ENCODE results near the gene SHMT2. TPM values are rescaled to one million over a fixed set of nuclear protein-coding genes. Genes with fewer than 3 reads are reported as not detected.

The SHMT2 gene
- total RNA-seq, 1 experiment from 2014 or later = 227 TPM

GRCh38 chr12:57247041-57247440 is 17.5 kb downstream of the SHMT2 start:
- Histone ChIP-seq H3F3A (ENCODE audit: insufficient read depth, low read depth) (peaks cover 27% of the 10 kb centered on the region; the same call in 1 of the 2 replicates), H3K4me2 (no peak overlapping the region), H3K4me3 (no peak overlapping the region), H3K4me1 (replicated peaks; ENCODE audit: insufficient read depth) (0 out of 2 replicates have a peak, but pooled peaks cover 12% of the 10 kb centered on the region), H3K27ac (no peak overlapping the region), H2AFZ (no peak overlapping the region), H3K79me2 (ENCODE audit: low read depth) (no peaks in the 10 kb centered on the region), H4K20me1 (ENCODE audit: insufficient read depth) (no peaks in the 10 kb centered on the region), H3K27me3 (ENCODE audit: insufficient read depth, low read depth) (peaks cover 4% of the 10 kb centered on the region), H3K36me3 (ENCODE audit: low read depth) (no peaks in the 10 kb centered on the region), H3K9me2 (ENCODE audit: insufficient read depth) (no peaks in the 10 kb centered on the region), H3K9me3 (ENCODE audit: insufficient read depth, low read depth) (no peaks in the 10 kb centered on the region)
- no peak for TF ChIP-seq CTCF (conservative IDR thresholded peaks at IDR 0.05)
- no peak for TF ChIP-seq EZH2 (IDR thresholded peaks at IDR 0.05; ENCODE audit: low read depth)
- BruUV-seq (replicated peaks) = no TSS peak
- POLR2A ChIA-PET (ENCODE audit: unreplicated experiment) = no interaction called here
- no peak for DNase-seq
- intact Hi-C loops (cut with micrococcal nuclease; ENCODE audit: unreplicated experiment) = loop anchor here (10.0 kb wide), 1 partner anchor 492 kb away; the partner anchor contains the start of gene PRIM1
- CTCF ChIA-PET = no interaction called here

- H3F3A ChIP-seq (ENCODE audit: insufficient read depth, low read depth) = peaks cover 19% of the 10 kb centered on the region; the same call in 1 of the 2 replicates
- H3K4me1 ChIP-seq (replicated peaks; ENCODE audit: insufficient read depth) = no peaks in the 10 kb centered on the region
- no TSS peak for BruUV-seq (replicated peaks)
- no peaks in the 10 kb centered on the region for H3K79me2 ChIP-seq (ENCODE audit: low read depth)
- H3K9me2 ChIP-seq (ENCODE audit: insufficient read depth) = no peaks in the 10 kb centered on the region
- CTCF ChIA-PET = no interaction called here
- no peak overlapping the region for H3K27ac ChIP-seq
- H3K4me2 ChIP-seq = no peak overlapping the region
- no peak overlapping the region for H2AFZ ChIP-seq
- intact Hi-C loops (cut with micrococcal nuclease; ENCODE audit: unreplicated experiment) = loop anchor here (10.0 kb wide), 1 partner anchor 494 kb away; the partner anchor contains the start of gene PRIM1
- DNase-seq = no peak
- H3K27me3 ChIP-seq (ENCODE audit: insufficient read depth, low read depth) = no peaks in the 10 kb centered on the region
- H4K20me1 ChIP-seq (ENCODE audit: insufficient read depth) = no peaks in the 10 kb centered on the region
- POLR2A ChIA-PET (ENCODE audit: unreplicated experiment) = no interaction called here
- H3K36me3 ChIP-seq (ENCODE audit: low read depth) = no peaks in the 10 kb centered on the region
- TF ChIP-seq EZH2 (IDR thresholded peaks at IDR 0.05; ENCODE audit: low read depth) (no peak), CTCF (conservative IDR thresholded peaks at IDR 0.05) (no peak)
- H3K4me3 ChIP-seq = no peak overlapping the region
- H3K9me3 ChIP-seq (ENCODE audit: insufficient read depth, low read depth) = no peaks in the 10 kb centered on the region
Observed at GRCh38 chr12:57248934-57249742, 19.6 kb downstream of the SHMT2 start.

GRCh38 chr12:57250541-57250940 is 21.0 kb downstream of the SHMT2 start:
- no TSS peak for BruUV-seq (replicated peaks)

More at GRCh38 chr12:57250541-57250940, 21.0 kb downstream of the SHMT2 start:
- DNase-seq = no peak
- Histone ChIP-seq H3K9me3 (ENCODE audit: insufficient read depth, low read depth) (no peaks in the 10 kb centered on the region), H3K9me2 (ENCODE audit: insufficient read depth) (no peaks in the 10 kb centered on the region), H4K20me1 (ENCODE audit: insufficient read depth) (no peaks in the 10 kb centered on the region), H3K27me3 (ENCODE audit: insufficient read depth, low read depth) (no peaks in the 10 kb centered on the region), H3K4me3 (no peak overlapping the region), H3F3A (ENCODE audit: insufficient read depth, low read depth) (peaks cover 5% of the 10 kb centered on the region; the same call in 1 of the 2 replicates), H3K4me1 (replicated peaks; ENCODE audit: insufficient read depth) (no peaks in the 10 kb centered on the region), H3K79me2 (ENCODE audit: low read depth) (no peaks in the 10 kb centered on the region), H3K27ac (no peak overlapping the region), H2AFZ (no peak overlapping the region), H3K4me2 (no peak overlapping the region), H3K36me3 (ENCODE audit: low read depth) (no peaks in the 10 kb centered on the region)
- TF ChIP-seq EZH2 (IDR thresholded peaks at IDR 0.05; ENCODE audit: low read depth) (no peak), CTCF (conservative IDR thresholded peaks at IDR 0.05) (no peak)
- intact Hi-C loops (cut with micrococcal nuclease; ENCODE audit: unreplicated experiment) = no loop called here
- CTCF ChIA-PET = interaction anchor here (0.6 kb wide), 2 partner anchors 59 to 122 kb away, joined by 4 to 6 read pairs; partner anchors contain the start of gene LRP1
- POLR2A ChIA-PET (ENCODE audit: unreplicated experiment) = no interaction called here

Data from PC-9 (cell line).